Measurements from ENCODE around the gene LRRC45.
A peak's percentile ranks its signal among the peaks of the same experiment; 100 is the strongest.

Gene LRRC45

GRCh38 chr17:82030470-82031302 lies 7.6 kb downstream of the LRRC45 start:
- TF ChIP-seq PAX5 (IDR thresholded peaks at IDR 0.05; ENCODE audit: insufficient read depth, low read length, severe bottlenecking): no peak
- TF ChIP-seq SPI1 (IDR thresholded peaks at IDR 0.05; ENCODE audit: low read depth, low read length): no peak
- no peak; the same call in 1 of the 2 replicates for TF ChIP-seq POU2F2 (IDR thresholded peaks at IDR 0.05; ENCODE audit: low read depth, low read length)
- TF ChIP-seq TAF1 (IDR thresholded peaks at IDR 0.05; ENCODE audit: low read depth, low read length): no peak
- TF ChIP-seq POLR2A (IDR thresholded peaks at IDR 0.05; ENCODE audit: low read depth, low read length): no peak
- DNase-seq (ENCODE audit: insufficient read length, low spot score) (peak; percentile 92), FAIRE-seq (peak; percentile 94)

- TF ChIP-seq POU2F2 (IDR thresholded peaks at IDR 0.05; ENCODE audit: low read depth, low read length) (no peak), SPI1 (IDR thresholded peaks at IDR 0.05; ENCODE audit: low read depth, low read length) (no peak), POLR2A (IDR thresholded peaks at IDR 0.05; ENCODE audit: low read depth, low read length) (no peak), TAF1 (IDR thresholded peaks at IDR 0.05; ENCODE audit: low read depth, low read length) (no peak)
- FAIRE-seq (peak; percentile 20), DNase-seq (ENCODE audit: insufficient read length, low spot score) (peak; percentile 73)
These were observed 8.3 kb downstream of the LRRC45 start, which contains the start of gene RAC3 for GRCh38 chr17:82031303-82031884. RAC3 (plus strand) TSS chr17:82031678; CDS start chr17:82031762, 84 bp downstream.

- peak; percentile 65 for FAIRE-seq
- no peak for TF ChIP-seq SPI1 (IDR thresholded peaks at IDR 0.05; ENCODE audit: low read depth, low read length)
- no peak for TF ChIP-seq POLR2AphosphoS5 (IDR thresholded peaks at IDR 0.05; ENCODE audit: low read depth, low read length)
- TF ChIP-seq PAX5 (IDR thresholded peaks at IDR 0.05; ENCODE audit: insufficient read depth, low read length, severe bottlenecking): no peak
- no peak for TF ChIP-seq POU2F2 (IDR thresholded peaks at IDR 0.05; ENCODE audit: low read depth, low read length)
- TF ChIP-seq TAF1 (IDR thresholded peaks at IDR 0.05; ENCODE audit: low read depth, low read length): no peak
- TF ChIP-seq POLR2A (IDR thresholded peaks at IDR 0.05; ENCODE audit: low read depth, low read length): no peak
- DNase-seq (ENCODE audit: insufficient read length, low spot score): peak; percentile 64
These were observed 9.0 kb downstream of the LRRC45 start for GRCh38 chr17:82031885-82032627.

GRCh38 chr17:82033359-82034085 lies 10.4 kb downstream of the LRRC45 start:
- no peak for TF ChIP-seq PAX5 (IDR thresholded peaks at IDR 0.05; ENCODE audit: insufficient read depth, low read length, severe bottlenecking)
- TF ChIP-seq SPI1 (IDR thresholded peaks at IDR 0.05; ENCODE audit: low read depth, low read length): no peak
- no peak for TF ChIP-seq POLR2AphosphoS5 (IDR thresholded peaks at IDR 0.05; ENCODE audit: low read depth, low read length)
- TF ChIP-seq TAF1 (IDR thresholded peaks at IDR 0.05; ENCODE audit: low read depth, low read length): no peak
- TF ChIP-seq POU2F2 (IDR thresholded peaks at IDR 0.05; ENCODE audit: low read depth, low read length): no peak
- TF ChIP-seq POLR2A (IDR thresholded peaks at IDR 0.05; ENCODE audit: low read depth, low read length): no peak
- FAIRE-seq: no peak
- no peak for DNase-seq (ENCODE audit: insufficient read length, low spot score)

- DNase-seq (ENCODE audit: insufficient read length, low spot score) (no peak), FAIRE-seq (no peak)
- TF ChIP-seq POU2F2 (IDR thresholded peaks at IDR 0.05; ENCODE audit: low read depth, low read length) (no peak), POLR2AphosphoS5 (IDR thresholded peaks at IDR 0.05; ENCODE audit: low read depth, low read length) (no peak), POLR2A (IDR thresholded peaks at IDR 0.05; ENCODE audit: low read depth, low read length) (no peak)
These were observed 11.4 kb downstream of the LRRC45 start for GRCh38 chr17:82034371-82035011.

DNA sequence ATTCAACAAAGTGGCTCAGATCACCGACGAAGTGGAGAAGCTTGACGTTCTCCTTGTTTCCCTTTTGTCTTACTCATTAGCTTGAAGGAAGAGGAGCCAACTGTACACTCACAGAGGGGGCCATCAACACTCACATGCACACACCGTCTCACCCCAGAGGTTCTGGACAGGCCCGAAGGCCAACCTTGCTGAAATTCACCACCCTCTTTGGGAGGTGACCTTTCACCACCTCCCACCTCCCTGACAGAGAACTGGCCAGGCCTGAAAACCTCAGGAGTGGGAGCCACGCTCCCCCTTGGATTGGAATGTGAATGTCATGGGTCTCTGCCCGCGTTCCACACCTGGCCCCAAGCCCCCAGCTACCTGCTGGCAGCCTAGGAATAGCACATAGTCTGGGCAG lies 12.4 kb downstream of the LRRC45 start:
- FAIRE-seq (no peak), DNase-seq (ENCODE audit: insufficient read length, low spot score) (no peak)
- TF ChIP-seq POLR2AphosphoS5 (IDR thresholded peaks at IDR 0.05; ENCODE audit: low read depth, low read length) (no peak), POU2F2 (IDR thresholded peaks at IDR 0.05; ENCODE audit: low read depth, low read length) (no peak), PAX5 (IDR thresholded peaks at IDR 0.05; ENCODE audit: insufficient read depth, low read length, severe bottlenecking) (no peak), SPI1 (IDR thresholded peaks at IDR 0.05; ENCODE audit: low read depth, low read length) (no peak), POLR2A (IDR thresholded peaks at IDR 0.05; ENCODE audit: low read depth, low read length) (no peak), TAF1 (IDR thresholded peaks at IDR 0.05; ENCODE audit: low read depth, low read length) (no peak)

- no peak for FAIRE-seq
These were observed 13.0 kb downstream of the LRRC45 start for GRCh38 chr17:82035956-82036633.

DNA sequence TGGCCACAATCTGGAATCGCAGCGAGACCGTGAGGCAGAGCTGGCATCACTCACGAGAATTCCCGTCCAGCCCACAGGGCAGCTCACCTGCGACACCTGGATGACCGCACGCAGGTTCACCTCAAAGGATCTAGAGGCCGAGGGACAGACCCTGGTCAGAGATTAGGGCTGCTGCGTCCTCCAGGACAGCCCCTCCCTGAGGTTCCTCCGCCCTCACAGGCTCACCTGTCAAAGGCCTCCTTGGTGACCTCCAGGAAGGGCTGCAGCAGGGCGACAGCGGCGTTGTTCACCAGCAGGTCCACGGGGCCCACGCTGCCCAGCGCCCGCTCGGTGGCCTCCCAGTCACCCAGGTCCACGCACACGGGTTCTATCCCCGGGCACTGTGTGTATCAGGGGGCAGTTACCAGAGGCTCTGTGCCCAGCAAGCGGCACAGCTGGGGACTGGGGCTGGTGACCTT lies 13.6 kb downstream of the LRRC45 start:
- FAIRE-seq (peak; percentile 20), DNase-seq (ENCODE audit: insufficient read length, low spot score) (no peak)
- no peak for TF ChIP-seq POU2F2 (IDR thresholded peaks at IDR 0.05; ENCODE audit: low read depth, low read length)
- no peak for TF ChIP-seq PAX5 (IDR thresholded peaks at IDR 0.05; ENCODE audit: insufficient read depth, low read length, severe bottlenecking)
- no peak for TF ChIP-seq POLR2A (IDR thresholded peaks at IDR 0.05; ENCODE audit: low read depth, low read length)
- TF ChIP-seq TAF1 (IDR thresholded peaks at IDR 0.05; ENCODE audit: low read depth, low read length): no peak

More at GRCh38 chr17:82035956-82036633, 13.0 kb downstream of the LRRC45 start:
- TF ChIP-seq POLR2A (IDR thresholded peaks at IDR 0.05; ENCODE audit: low read depth, low read length): no peak
- no peak for TF ChIP-seq TAF1 (IDR thresholded peaks at IDR 0.05; ENCODE audit: low read depth, low read length)
- TF ChIP-seq PAX5 (IDR thresholded peaks at IDR 0.05; ENCODE audit: insufficient read depth, low read length, severe bottlenecking): no peak
- no peak for TF ChIP-seq SPI1 (IDR thresholded peaks at IDR 0.05; ENCODE audit: low read depth, low read length)
- TF ChIP-seq POU2F2 (IDR thresholded peaks at IDR 0.05; ENCODE audit: low read depth, low read length): no peak
- no peak for TF ChIP-seq POLR2AphosphoS5 (IDR thresholded peaks at IDR 0.05; ENCODE audit: low read depth, low read length)
- no peak for DNase-seq (ENCODE audit: insufficient read length, low spot score)
